K562 (cell line): ENCODE results near the gene MMP11. TPM values are rescaled to one million over a fixed set of nuclear protein-coding genes. Genes with fewer than 3 reads are reported as not detected.

ENCODE experiments used
- ATAC-seq: fragments of 200-7000 bp; cut with Tn5 transposase; 3 replicates; pipeline ENCODE4 v1.9.1; 2020; ENCODE audit warnings: moderate library complexity
- BruUV-seq: library from RNA; stranded (reverse); fragments of 400-500 nt; replicated peaks from 2 replicates; lab custom pipeline; 2021; lab: Mats Ljungman, UMichigan
- CTCF ChIA-PET: fragments of 300-600 bp; formaldehyde crosslinking; extraction: SDS; loops from one replicate; lab custom pipeline; 2021; ENCODE audit warnings: low intra/inter-chr PET ratio; lab: Yijun Ruan, JAX
- POLR2A ChIA-PET: fragments of 300-600, 350-650 bp; sonication (Branson Sonifier 250); formaldehyde crosslinking; extraction: SDS; loops from one replicate; lab custom pipeline; 2021; ENCODE audit warnings: antibody characterized with exemption, inconsistent platforms; lab: Yijun Ruan, JAX
- DNase-seq, 4 experiments: peaks; one replicate each; pipeline versions ENCODE4 v3.0.0 to v3.0.0-alpha.2; 2011 to 2018; ENCODE audit warnings: low spot score in 3 of 4, mixed read lengths in 3 of 4; ENCODE audit errors: extremely low read depth in 1 of 4
- FAIRE-seq: peaks from 2 replicates; lab custom pipeline; 2011; peaks lifted over from hg19 to GRCh38; lab: Jason Lieb, UNC
- H2AFZ ChIP-seq: 2 replicates; pipeline ENCODE4 v1.6.0; 2011; ENCODE audit warnings: low read depth, low read length, control low read depth, inconsistent platforms
- H3K27ac ChIP-seq: fragments of 200-600 bp; 3 replicates; pipeline ENCODE4 v1.8.0; 2011; ENCODE audit warnings: low read depth, mild to moderate bottlenecking, control low read depth, inconsistent platforms, low read length, moderate library complexity, mixed read lengths; ENCODE audit errors: extremely low read depth
- H3K27me3 ChIP-seq, 2 experiments: fragments of 300-600 bp in 1 of 2; 2 replicates in 1 of 2; 3 replicates in 1 of 2; pipeline versions ENCODE4 v1.6.0 to v1.8.0; 2011; ENCODE audit warnings: inconsistent platforms in 2 of 2, low read length in 2 of 2, mild to moderate bottlenecking in 1 of 2, mixed read lengths in 1 of 2, moderate library complexity in 1 of 2; ENCODE audit not compliant: control insufficient read depth in 2 of 2, insufficient read depth in 2 of 2
- H3K36me3 ChIP-seq: fragments of 300-600 bp; 3 replicates; pipeline ENCODE4 v1.8.0; 2011; ENCODE audit warnings: mild to moderate bottlenecking, low read length, inconsistent platforms; ENCODE audit not compliant: control insufficient read depth, insufficient read depth
- H3K4me1 ChIP-seq, 2 experiments: fragments of 200-600 bp in 1 of 2; replicated peaks in 1 of 2; 2 replicates in 1 of 2; 3 replicates in 1 of 2; pipeline versions ENCODE4 v1.5.1 to v1.8.0; 2011; ENCODE audit warnings: inconsistent platforms in 2 of 2, low read length in 2 of 2, mild to moderate bottlenecking in 1 of 2, mixed read lengths in 1 of 2, moderate library complexity in 1 of 2; ENCODE audit not compliant: control insufficient read depth in 2 of 2, insufficient read depth in 2 of 2
- H3K4me2 ChIP-seq: 2 replicates; pipeline ENCODE4 v1.6.1; 2011; ENCODE audit warnings: low read length, control low read depth, inconsistent platforms, mixed read lengths; ENCODE audit not compliant: insufficient read depth
- H3K4me3 ChIP-seq: fragments of 200-600 bp; sonication (generic), shearing (Covaris generic); 2 replicates; pipeline ENCODE4 v1.5.1; 2016; ENCODE audit warnings: control low read depth, inconsistent platforms
- H3K79me2 ChIP-seq: fragments of 200-600 bp; 3 replicates; pipeline ENCODE4 v1.8.0; 2011; ENCODE audit warnings: low read length, inconsistent platforms; ENCODE audit not compliant: control insufficient read depth, insufficient read depth
- H3K9ac ChIP-seq, 2 experiments: 2 replicates each; pipeline versions ENCODE4 v1.6.0 to v1.6.1; 2011; ENCODE audit warnings: low read depth in 2 of 2, low read length in 2 of 2, control low read depth in 1 of 2, inconsistent platforms in 1 of 2, mild to moderate bottlenecking in 1 of 2, mixed read lengths in 1 of 2; ENCODE audit not compliant: insufficient read depth in 1 of 2
- H3K9me1 ChIP-seq: one replicate; pipeline ENCODE4 v1.6.0; 2011; ENCODE audit warnings: inconsistent platforms, mild to moderate bottlenecking, low read length, moderate library complexity; ENCODE audit not compliant: control insufficient read depth, insufficient read depth
- H3K9me3 ChIP-seq: replicated peaks from 2 replicates; pipeline ENCODE4 v1.5.1; 2011; ENCODE audit warnings: low read depth, low read length, inconsistent platforms; ENCODE audit not compliant: control insufficient read depth, insufficient read depth
- H4K20me1 ChIP-seq: replicated peaks from 2 replicates; pipeline ENCODE4 v1.6.1; 2011; ENCODE audit warnings: low read length, inconsistent platforms, mixed read lengths; ENCODE audit not compliant: control insufficient read depth, insufficient read depth
- BDP1 ChIP-seq: IDR thresholded peaks from 3 replicates; pipeline ENCODE4 v1.6.1; 2011; ENCODE audit not compliant: insufficient read length, insufficient read depth
- C11orf30 ChIP-seq: fragments of 450-650 bp; IDR thresholded peaks from 2 replicates; pipeline ENCODE4 v1.6.1; 2016; ENCODE audit warnings: low read depth, mild to moderate bottlenecking
- CEBPG ChIP-seq, 3 experiments: fragments of 200-800 bp in 1 of 3; sonication (Bioruptor generic) in 1 of 3; sonication (generic) in 1 of 3; formaldehyde crosslinking in 1 of 3; IDR thresholded peaks in 2 of 3; conservative IDR thresholded peaks in 1 of 3; 2 replicates each; pipeline versions ENCODE4 v1.6.1 to v1.8.0; 2016 to 2022; ENCODE audit warnings: missing compliant biosample characterization in 2 of 3, missing genetic modification characterization in 2 of 3, mild to moderate bottlenecking in 1 of 3, missing genetic modification reagents in 1 of 3
- CSDE1 ChIP-seq, 2 experiments: fragments of 450-650 bp; IDR thresholded peaks; 2 replicates each; pipeline ENCODE4 v1.6.1; 2016; ENCODE audit warnings: mild to moderate bottlenecking in 1 of 2
- DLX4 ChIP-seq: fragments of 250-450 bp; sonication (Bioruptor Pico); IDR thresholded peaks from 2 replicates; pipeline ENCODE4 v1.6.1; 2021; ENCODE audit warnings: mild to moderate bottlenecking
- JUND ChIP-seq, 2 experiments: IDR thresholded peaks; 2 replicates in 1 of 2; 3 replicates in 1 of 2; pipeline ENCODE4 v1.6.1; 2011; ENCODE audit warnings: borderline replicate concordance in 2 of 2, low read depth in 2 of 2, low read length in 2 of 2, improper control_type of control experiment in 1 of 2, missing biosample characterization in 1 of 2, missing genetic modification characterization in 1 of 2, missing genetic modification reagents in 1 of 2
- MITF ChIP-seq: IDR thresholded peaks from 2 replicates; pipeline ENCODE4 v1.6.1; 2014; ENCODE audit warnings: antibody characterized with exemption
- RBM25 ChIP-seq: fragments of 200-400 bp; formaldehyde crosslinking; IDR thresholded peaks from 2 replicates; pipeline ENCODE4 v1.6.1; 2018; ENCODE audit warnings: low read length, low read depth, moderate library complexity; ENCODE audit not compliant: severe bottlenecking
- SIN3A ChIP-seq, 2 experiments: fragments of 150-350 bp in 1 of 2; IDR thresholded peaks; 2 replicates each; pipeline ENCODE4 v1.6.1; 2011 to 2016; ENCODE audit warnings: borderline replicate concordance in 2 of 2, low read depth in 2 of 2, low read length in 2 of 2, mild to moderate bottlenecking in 2 of 2, moderate library complexity in 2 of 2; ENCODE audit not compliant: control insufficient read depth in 1 of 2
- TCF3 ChIP-seq: sonication (generic); formaldehyde crosslinking; IDR thresholded peaks from 2 replicates; pipeline ENCODE4 v1.4.0; 2020; ENCODE audit warnings: mild to moderate bottlenecking, missing genetic modification reagents
- TCF7L2 ChIP-seq: fragments of 150-350 bp; IDR thresholded peaks from 2 replicates; pipeline ENCODE4 v1.6.1; 2016; ENCODE audit warnings: low read depth, mild to moderate bottlenecking, low read length, moderate library complexity
- WHSC1 ChIP-seq: IDR thresholded peaks from one replicate; pipeline ENCODE4 v1.6.1; 2012; ENCODE audit warnings: low read length, control low read depth, inconsistent platforms
- ZBTB17 ChIP-seq: fragments of 450-650 bp; formaldehyde crosslinking; IDR thresholded peaks from 2 replicates; pipeline ENCODE4 v1.4.0; 2020; ENCODE audit warnings: mild to moderate bottlenecking
- ZNF224 ChIP-seq: sonication (generic); formaldehyde crosslinking; IDR thresholded peaks from 2 replicates; pipeline ENCODE4 v1.8.0; 2022; ENCODE audit warnings: mild to moderate bottlenecking, missing genetic modification reagents
- ZNF444 ChIP-seq: fragments of 250-450 bp; sonication (Bioruptor Pico); IDR thresholded peaks from 2 replicates; pipeline ENCODE4 v1.4.0; 2020; ENCODE audit warnings: mild to moderate bottlenecking, moderate library complexity
- ZNF512 ChIP-seq: IDR thresholded peaks from 2 replicates; pipeline ENCODE4 v1.6.1; 2016; ENCODE audit warnings: missing genetic modification characterization, missing compliant biosample characterization
- WGBS: fragments of 100-300 bp; shearing (Covaris generic); methylation state at CpG from one replicate; pipeline ENCODE4 v1.1.6; 2016; ENCODE audit warnings: low coverage, mixed read lengths; ENCODE audit not compliant: insufficient coverage; ENCODE audit errors: missing lambda C conversion rate; 5-methylcytosine and 5-hydroxymethylcytosine counted together
- in situ Hi-C: fragments of 300-500 bp; cut with MboI; formaldehyde crosslinking; loops from 4 replicates; pipeline ENCODE4 v1.15.0; 2018; ENCODE audit warnings: inconsistent platforms, mixed read lengths
- intact Hi-C: fragments of 100-400 bp; cut with micrococcal nuclease; formaldehyde crosslinking; loops from 2 replicates; pipeline ENCODE4 v1.14.2; 2022
- polyA plus RNA-seq, 8 experiments: library from polyadenylated mRNA; depleted of rRNA in 4 of 8; stranded (reverse) in 5 of 8; unstranded in 3 of 8; fragments of >200 nt; fragmentation: Nextera tagmentation in 2 of 8; fragmentation: Illumina TruSeq in 1 of 8; extraction: Ambion mirVana in 2 of 8; extraction: Trizol in 1 of 8; gene quantifications; 2 replicates each; pipeline versions ENCODE4 v1.2.1 to v1.2.3, GENCODE V29; 2011 to 2014; ENCODE audit warnings: inconsistent platforms in 1 of 8, missing spikeins in 1 of 8
- total RNA-seq, 7 experiments: library from RNA; depleted of rRNA in 6 of 7; stranded (reverse); fragments of >200 nt in 6 of 7; fragmentation: Illumina TruSeq in 2 of 7; extraction: Trizol in 2 of 7; gene quantifications; 2 replicates each; pipeline versions ENCODE4 v1.2.1 to v1.2.3, GENCODE V29; 2011 to 2021; ENCODE audit warnings: low replicate concordance in 1 of 7

The MMP11 gene
- total and polyA plus RNA-seq, 9 of the 15 experiments (the other 6 are each of a cell fraction or from before 2014, with no cell fraction given), result 0.14 to 1.8 (median 1.1) TPM; not detected in 2

GRCh38 chr22:23829845-23830372, 57.3 kb downstream of the MMP11 start:
- no peak overlapping the region for H3K9ac ChIP-seq
- H3K9me1 ChIP-seq, result no peaks in the 10 kb centered on the region
- H3K4me1 ChIP-seq, result peaks cover 0 to 4% of the 10 kb centered on the region in 2 experiments; a peak in 2 of 5 replicates
- no peak overlapping the region for H3K4me2 ChIP-seq
- no TSS peak for BruUV-seq
- H3K4me3 ChIP-seq, result no peak overlapping the region
- H3K27me3 ChIP-seq, result no peaks in the 10 kb centered on the region
- no peak for FAIRE-seq
- WGBS, result 89% methylated on average over 5 of the region's 7 CpGs
- no peaks in the 10 kb centered on the region for H3K79me2 ChIP-seq
- no peak for DNase-seq
- no peak for ATAC-seq
- TF ChIP-seq MITF (no peak), DLX4 (CRISPR knock-in tag) (no peak), RBM25 (no peak), ZBTB17 (CRISPR knock-in tag) (no peak), JUND (IDR thresholded peaks at IDR 0.05; ENCODE audit: borderline replicate concordance, low read depth, low read length) (no peak), JUND (tag; IDR thresholded peaks at IDR 0.05; ENCODE audit: borderline replicate concordance, low read depth, low read length) (no peak), SIN3A (IDR thresholded peaks at IDR 0.05; ENCODE audit: borderline replicate concordance in 2 of 2, control insufficient read depth in 1 of 2, low read depth in 2 of 2, low read length in 2 of 2) (no peak), TCF3 (CRISPR knock-in tag) (no peak), BDP1 (no peak), ZNF224 (no peak), ZNF512 (tag) (no peak), ZNF444 (CRISPR knock-in tag) (no peak), TCF7L2 (no peak), WHSC1 (no peak), CSDE1 (IDR thresholded peaks at IDR 0.05) (no peak), CEBPG (CRISPR knock-in tag; IDR thresholded peaks at IDR 0.05) (no peak), CEBPG (tag; conservative IDR thresholded peaks at IDR 0.05 in 1 of 2, IDR thresholded peaks at IDR 0.05 in 1 of 2) (no peak), C11orf30 (no peak)
- TF ChIP-seq, all 486 proteins: peak for 0
- H2AFZ ChIP-seq, result no peak overlapping the region
- no peak overlapping the region for H3K27ac ChIP-seq
- no peaks in the 10 kb centered on the region for H4K20me1 ChIP-seq
- H3K36me3 ChIP-seq, result peaks cover 61% of the 10 kb centered on the region; the same call in 2 of the 3 replicates
- ChIA-PET CTCF (no interaction called here), POLR2A (interaction anchor here (0.8 kb wide), 1 partner anchor 41 kb away, joined by 4 read pairs; no protein-coding TSS in a partner anchor)
- in situ Hi-C loops (no loop called here), intact Hi-C loops (no loop called here)
- H3K9me3 ChIP-seq, result no peaks in the 10 kb centered on the region
